Stimulated activated CD4-positive, alpha-beta T cell treated with anti-CD3 and anti-CD28 coated beads, Interleukin-1b, Interleukin-23, amount 100 ng/mL, for 48 hours (primary cell): ENCODE results near the gene PAPPA.

Experiments used
- DNase-seq: peaks from one replicate; pipeline ENCODE4 v3.0.0-alpha.2; 2020

The PAPPA gene

DNA sequence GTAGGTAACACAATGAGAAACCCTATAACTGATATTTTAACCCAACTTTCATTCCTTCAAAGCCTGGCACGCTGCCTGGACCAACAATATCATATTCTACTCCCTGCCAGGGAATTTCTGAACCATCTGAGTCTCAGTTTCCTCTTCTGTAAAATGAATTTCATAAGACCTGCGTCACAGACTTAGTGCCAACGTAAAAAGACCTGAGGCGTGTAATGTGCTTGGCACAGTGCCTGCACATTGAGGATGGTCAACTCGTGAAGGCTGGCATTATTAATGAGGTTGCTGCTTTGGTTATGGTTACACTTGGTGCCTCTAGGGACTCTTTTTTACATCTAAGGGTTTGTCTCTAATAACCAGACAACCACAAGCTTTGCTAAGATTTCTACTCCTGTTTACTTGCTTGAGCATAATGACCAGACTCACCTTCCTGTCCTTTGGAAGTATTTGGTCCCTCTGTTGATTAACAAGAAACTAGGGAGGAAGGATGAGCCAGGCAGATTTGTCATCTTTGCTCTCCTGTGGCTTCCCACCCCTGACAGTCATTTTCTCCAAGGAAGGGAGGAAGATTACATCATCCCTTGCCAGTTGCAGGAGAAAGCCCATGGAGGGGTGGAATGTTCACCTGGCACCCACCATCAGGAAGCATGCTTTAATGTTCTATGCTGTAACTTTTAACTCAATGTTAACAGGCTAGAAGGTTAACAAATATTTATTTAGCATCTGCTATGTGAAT is 79.0 kb downstream of the PAPPA start:
- DNase-seq, result no peak

DNA sequence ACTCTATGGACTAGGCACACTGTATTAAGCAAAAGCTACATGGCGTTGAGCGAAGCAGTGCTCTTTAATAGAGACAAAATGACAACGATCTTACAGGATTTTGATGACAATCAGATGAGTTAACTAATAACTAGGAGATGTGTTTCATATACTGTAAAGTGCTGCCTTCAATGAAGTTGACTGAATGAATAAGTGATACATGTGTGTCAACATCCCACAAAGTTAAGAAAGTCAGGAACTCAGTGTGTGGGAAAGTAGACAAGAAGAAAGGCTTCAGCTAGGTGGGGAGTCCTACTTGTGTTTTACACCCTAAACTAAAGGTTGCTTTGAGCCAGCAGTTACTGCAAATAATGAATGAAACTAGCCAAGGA is 79.6 kb downstream of the PAPPA start:
- no peak for DNase-seq

DNA sequence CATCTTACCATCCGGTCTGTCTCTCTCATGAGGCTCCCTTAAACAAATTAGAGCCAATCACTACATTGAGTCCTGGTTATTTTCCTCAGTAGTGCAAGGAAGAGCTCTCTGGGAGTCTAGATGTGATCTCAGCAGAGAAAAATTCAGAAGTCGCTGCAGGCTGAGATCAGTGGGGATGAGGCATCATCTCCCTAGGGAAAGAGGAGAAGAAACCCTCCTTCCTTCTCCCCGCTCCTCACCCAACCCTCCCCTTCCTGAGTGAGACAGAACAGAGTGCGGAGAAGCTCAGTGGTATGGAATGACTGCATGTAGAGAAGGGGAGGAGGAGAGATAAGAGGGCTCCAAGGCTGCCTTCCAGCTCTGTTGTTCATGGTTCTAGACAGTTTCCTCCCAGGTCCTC is 80.5 kb downstream of the PAPPA start:
- no peak for DNase-seq

- no peak for DNase-seq
These were observed 83.4 kb downstream of the PAPPA start for GRCh38 chr9:116236979-116237378.

DNA sequence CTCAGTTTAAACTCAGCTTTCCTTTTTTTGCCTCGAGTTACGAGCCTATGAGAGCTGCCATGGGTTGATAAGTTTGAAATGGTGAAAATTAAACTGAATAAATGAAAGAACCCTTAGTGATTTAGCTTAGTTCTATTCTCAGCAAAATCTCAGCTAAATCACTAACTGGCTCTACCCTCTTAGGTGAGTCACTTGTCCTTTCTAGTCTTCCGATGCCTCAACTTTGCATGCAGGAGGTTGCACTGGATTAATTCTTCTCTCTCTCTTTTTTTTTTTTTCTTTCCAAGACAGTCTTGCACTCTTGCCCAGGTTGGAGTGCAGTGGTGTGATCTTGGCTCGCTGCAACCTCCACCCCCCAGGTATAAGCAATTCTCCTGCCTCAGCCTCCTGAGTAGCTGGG is 83.9 kb downstream of the PAPPA start:
- no peak for DNase-seq

- no peak for DNase-seq
These were observed 84.6 kb downstream of the PAPPA start for GRCh38 chr9:116238225-116238624.

DNA sequence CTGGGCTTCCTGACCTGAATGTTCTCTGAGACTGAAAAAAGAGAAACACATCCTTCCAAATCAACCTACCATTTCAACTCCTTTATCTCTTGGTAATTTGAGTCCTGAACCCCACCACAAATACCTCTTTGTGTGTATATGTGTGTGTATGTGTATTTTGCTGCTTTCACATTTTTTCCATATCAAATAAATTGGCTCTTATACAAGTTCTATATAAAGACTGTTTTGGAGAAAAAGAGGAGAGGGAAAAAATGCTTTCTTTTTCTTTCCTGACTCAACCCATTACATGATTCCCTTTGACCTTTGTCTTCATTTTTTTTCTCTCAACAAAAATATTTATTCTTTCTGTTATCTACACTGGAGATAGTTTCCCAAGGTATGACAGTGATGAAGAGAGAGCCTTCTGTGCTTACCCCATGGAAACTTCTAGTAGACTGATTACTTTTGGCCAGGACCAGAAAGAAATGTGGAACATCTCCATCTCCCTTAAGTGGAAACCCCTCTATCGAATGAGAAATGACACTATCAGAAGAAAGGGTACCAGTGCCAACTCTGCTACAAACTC is 85.3 kb downstream of the PAPPA start:
- no peak for DNase-seq

- no peak for DNase-seq
These were observed 90.1 kb downstream of the PAPPA start for GRCh38 chr9:116243708-116244107.

- DNase-seq, result no peak
These were observed 93.7 kb downstream of the PAPPA start for GRCh38 chr9:116247284-116247683.

GRCh38 chr9:116247791-116248374 is 94.3 kb downstream of the PAPPA start:
- DNase-seq, result no peak

- no peak for DNase-seq
These were observed 97.3 kb downstream of the PAPPA start for GRCh38 chr9:116250891-116251290.

DNA sequence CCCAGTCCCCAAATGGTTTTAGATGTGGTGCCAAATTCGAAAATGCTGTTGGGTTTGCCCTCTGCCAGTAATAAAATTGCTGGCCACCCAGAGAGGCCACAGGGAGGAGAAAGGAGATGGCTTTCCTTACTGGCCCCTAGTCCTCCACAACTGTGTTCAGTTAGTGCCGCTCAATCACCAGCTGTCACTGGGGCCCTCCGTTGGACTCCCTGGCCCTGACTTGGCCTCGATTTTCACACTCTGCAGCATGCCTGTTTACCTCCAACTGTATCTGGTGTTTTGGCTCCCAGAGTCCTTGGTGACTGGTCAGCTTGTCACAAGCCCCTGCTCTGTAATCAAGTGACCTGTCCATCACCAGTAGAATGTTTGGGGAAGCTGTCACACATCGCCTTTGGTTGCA is 97.8 kb downstream of the PAPPA start:
- DNase-seq, result no peak

GRCh38 chr9:116260531-116260930 is 106.9 kb downstream of the PAPPA start:
- DNase-seq, result no peak

DNA sequence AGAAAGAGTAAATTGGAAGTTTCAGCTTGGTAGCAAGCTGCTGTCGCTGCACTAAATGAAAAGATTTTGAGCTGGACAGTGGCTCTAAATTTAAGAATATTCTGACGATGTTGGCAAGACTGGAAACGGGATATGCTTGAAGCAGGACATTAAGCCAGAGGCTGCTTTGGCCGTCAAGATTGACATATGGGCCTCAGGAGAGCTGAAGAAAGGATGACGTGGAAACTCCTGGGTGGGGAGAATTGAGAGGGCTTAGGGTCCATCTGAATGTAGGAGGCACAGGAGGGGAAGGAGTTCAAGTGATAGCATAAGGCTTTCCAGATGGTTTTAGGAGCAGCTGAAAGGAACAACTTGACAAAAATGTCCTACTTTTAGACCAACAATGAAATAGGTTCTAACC is 108.9 kb downstream of the PAPPA start:
- DNase-seq, result no peak

GRCh38 chr9:116264361-116264760 is 110.8 kb downstream of the PAPPA start:
- DNase-seq, result no peak

DNA sequence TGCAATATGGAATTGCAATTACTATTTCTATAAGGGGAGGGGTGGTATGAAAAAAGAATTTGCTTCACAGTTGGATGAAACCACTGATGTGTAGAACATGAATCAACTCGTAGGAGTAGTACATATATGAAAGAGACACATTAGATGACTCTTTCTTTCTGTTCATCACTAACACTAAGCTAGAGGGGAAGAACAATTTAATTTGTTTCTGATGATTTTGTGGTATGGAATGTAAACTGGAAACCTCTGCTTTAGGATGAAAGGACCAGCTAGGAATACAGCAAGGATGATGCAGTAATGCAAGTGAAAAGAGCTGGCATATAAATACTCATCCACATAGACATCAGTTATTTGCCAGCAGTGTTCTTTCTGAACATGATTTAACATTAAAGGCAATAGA is 113.4 kb downstream of the PAPPA start:
- DNase-seq, result no peak

DNA sequence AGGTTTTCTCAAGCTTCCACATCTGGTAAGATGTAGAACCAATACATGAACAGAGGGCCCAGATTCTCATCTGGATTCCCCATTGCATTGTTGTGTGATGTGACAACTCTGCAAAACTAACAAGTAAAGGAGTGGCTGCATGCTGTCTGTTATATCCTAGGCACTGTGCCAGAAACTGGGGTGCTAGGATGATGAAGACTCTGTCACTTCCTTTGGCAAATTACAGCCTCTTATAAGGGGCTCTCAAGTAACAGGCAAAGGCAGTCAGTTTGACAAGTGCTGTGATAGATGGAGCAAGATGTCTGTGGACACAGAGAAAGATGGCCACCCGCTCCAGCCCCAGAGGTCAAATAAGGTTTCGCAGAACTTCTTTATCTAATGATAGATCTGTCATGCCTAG is 115.7 kb downstream of the PAPPA start:
- no peak for DNase-seq

- DNase-seq, result no peak
These were observed 117.0 kb downstream of the PAPPA start for GRCh38 chr9:116270546-116270945.

GRCh38 chr9:116271340-116271739 is 117.7 kb downstream of the PAPPA start:
- no peak for DNase-seq

DNA sequence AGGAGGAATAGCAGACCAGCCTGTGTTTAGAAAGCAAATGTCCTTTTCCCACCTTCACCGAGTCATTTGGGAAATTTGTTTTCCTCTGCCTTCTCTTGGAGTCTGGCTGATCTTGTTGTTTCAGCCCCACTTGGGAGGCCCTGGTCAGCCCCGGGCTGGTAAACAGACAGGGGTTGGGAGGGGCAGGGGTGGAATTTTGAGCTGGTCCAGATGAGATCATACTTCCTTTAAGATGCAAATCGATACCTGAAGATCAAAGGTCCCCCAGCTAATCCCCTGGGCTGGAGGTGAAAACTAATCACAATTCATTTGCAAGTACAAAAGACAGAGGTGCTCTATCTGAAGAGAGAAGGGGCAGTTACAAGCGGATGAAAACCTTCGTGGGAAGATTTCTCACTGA is 118.4 kb downstream of the PAPPA start:
- DNase-seq, result no peak

DNA sequence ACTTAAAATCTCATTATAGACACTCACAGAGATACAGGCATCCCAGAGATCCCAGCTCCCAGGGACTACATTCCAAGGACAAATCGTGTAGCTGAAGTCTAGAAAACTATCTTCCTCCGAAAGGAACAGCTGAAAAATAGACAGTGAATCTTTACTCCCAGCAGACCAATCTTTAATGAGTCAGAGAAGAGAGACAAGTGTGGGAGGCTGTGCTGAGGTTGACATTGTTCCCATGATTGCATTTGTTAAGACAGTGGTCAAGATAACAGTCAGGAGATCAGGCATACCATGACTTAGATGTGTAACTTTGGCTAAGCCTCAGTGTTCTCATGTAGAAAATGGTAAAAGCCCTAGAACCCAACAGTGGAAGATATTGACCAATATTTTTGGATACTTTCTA is 120.7 kb downstream of the PAPPA start:
- DNase-seq, result no peak

DNA sequence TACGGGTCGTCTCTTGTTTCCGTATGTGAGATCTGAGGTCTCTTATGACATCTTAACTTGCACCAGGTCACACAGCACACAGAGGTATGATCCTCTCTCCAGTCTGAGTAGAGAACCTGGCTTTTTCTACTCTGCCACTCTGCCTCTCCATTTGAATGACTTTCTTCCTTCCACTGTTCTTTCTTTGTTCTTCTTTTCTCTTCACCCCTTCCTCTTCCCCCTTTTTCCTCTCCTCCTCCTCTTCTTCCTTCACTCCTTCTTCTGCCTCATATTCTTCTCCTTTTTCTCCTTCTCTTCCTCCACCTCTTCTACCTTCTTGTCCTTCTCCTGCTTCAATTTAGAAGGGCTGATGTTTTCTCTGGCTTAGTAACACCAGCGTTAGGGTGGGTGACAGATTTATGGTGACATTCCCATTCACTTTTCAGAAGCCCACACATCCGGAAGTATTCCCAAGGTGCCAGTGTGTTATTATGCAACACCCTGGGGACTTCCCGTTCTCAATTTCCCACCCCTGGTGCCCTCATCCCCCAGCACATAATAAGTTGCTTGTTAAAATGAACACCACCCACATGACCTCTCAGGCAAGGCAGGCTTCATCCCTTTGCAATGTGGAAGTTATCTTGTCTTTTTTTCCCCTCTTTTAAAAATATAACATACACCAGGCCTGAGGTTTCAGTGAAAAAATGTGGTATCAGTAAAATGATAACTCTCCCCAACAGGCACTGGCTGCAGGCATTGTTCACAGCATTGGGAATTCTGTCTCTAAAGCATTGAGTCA is 122.0 kb downstream of the PAPPA start:
- no peak for DNase-seq

- DNase-seq, result no peak
These were observed 122.6 kb downstream of the PAPPA start for GRCh38 chr9:116276196-116276493.

- DNase-seq, result no peak
These were observed 123.1 kb downstream of the PAPPA start for GRCh38 chr9:116276651-116277121.
